K562 (cell line): ENCODE measurements around the gene LANCL1. TPM values are rescaled to one million over a fixed set of nuclear protein-coding genes. Genes with fewer than 3 reads are reported as not detected.

Source experiments
- BCL6 ChIP-seq: fragments of 250-450 bp; sonication (Bioruptor Pico); IDR thresholded peaks from 2 replicates; pipeline ENCODE4 v1.4.0; 2020
- ILF3 ChIP-seq: fragments of 450-650 bp; IDR thresholded peaks from 2 replicates; pipeline ENCODE4 v1.6.1; 2018; ENCODE audit warnings: antibody characterized with exemption, mild to moderate bottlenecking, moderate library complexity, borderline replicate concordance
- MAZ ChIP-seq, 2 experiments: fragments of 450-650 bp in 1 of 2; sonication (generic) in 1 of 2; formaldehyde crosslinking; IDR thresholded peaks in 1 of 2; conservative IDR thresholded peaks in 1 of 2; 2 replicates each; pipeline versions ENCODE4 v1.4.0 to v1.5.0; 2020; ENCODE audit warnings: mild to moderate bottlenecking in 1 of 2, missing genetic modification reagents in 1 of 2
- MTA3 ChIP-seq: fragments of 450-650 bp; formaldehyde crosslinking; IDR thresholded peaks from 2 replicates; pipeline ENCODE4 v1.6.1; 2017; ENCODE audit warnings: mild to moderate bottlenecking, borderline replicate concordance
- POLR2A ChIP-seq: fragments of 450-650 bp; conservative IDR thresholded peaks from 2 replicates; pipeline ENCODE4 v1.6.1; 2016
- RFX1 ChIP-seq: fragments of 450-650 bp; IDR thresholded peaks from 2 replicates; pipeline ENCODE4 v1.6.1; 2016; ENCODE audit warnings: mild to moderate bottlenecking, moderate library complexity
- TAF1 ChIP-seq: IDR thresholded peaks from 2 replicates; pipeline ENCODE4 v1.6.1; 2011; ENCODE audit warnings: mild to moderate bottlenecking, low read length, moderate library complexity; ENCODE audit not compliant: insufficient read depth, control insufficient read depth, severe bottlenecking; ENCODE audit errors: extremely low read depth
- YY1 ChIP-seq, 3 experiments: IDR thresholded peaks; 2 replicates each; pipeline ENCODE4 v1.6.1; 2011; ENCODE audit warnings: low read length in 2 of 3, mild to moderate bottlenecking in 2 of 3, moderate library complexity in 2 of 3, borderline replicate concordance in 1 of 3, control low read depth in 1 of 3, low read depth in 1 of 3; ENCODE audit not compliant: insufficient read depth in 3 of 3, insufficient replicate concordance in 2 of 3, control insufficient read depth in 1 of 3, insufficient read length in 1 of 3; ENCODE audit errors: extremely low read depth in 1 of 3
- ZBTB2 ChIP-seq: fragments of 450-650 bp; IDR thresholded peaks from 2 replicates; pipeline ENCODE4 v1.6.1; 2016; ENCODE audit warnings: antibody characterized with exemption
- ZFX ChIP-seq: sonication (generic); formaldehyde crosslinking; IDR thresholded peaks from 2 replicates; pipeline ENCODE4 v1.8.0; 2022; ENCODE audit warnings: mild to moderate bottlenecking, missing genetic modification reagents, moderate library complexity
- polyA plus RNA-seq, 8 experiments: library from polyadenylated mRNA; depleted of rRNA in 4 of 8; stranded (reverse) in 5 of 8; unstranded in 3 of 8; fragments of >200 nt; fragmentation: Nextera tagmentation in 2 of 8; fragmentation: Illumina TruSeq in 1 of 8; extraction: Ambion mirVana in 2 of 8; extraction: Trizol in 1 of 8; gene quantifications; 2 replicates each; pipeline versions ENCODE4 v1.2.1 to v1.2.3, GENCODE V29; 2011 to 2014; ENCODE audit warnings: inconsistent platforms in 1 of 8, missing spikeins in 1 of 8
- total RNA-seq, 7 experiments: library from RNA; depleted of rRNA in 6 of 7; stranded (reverse); fragments of >200 nt in 6 of 7; fragmentation: Illumina TruSeq in 2 of 7; extraction: Trizol in 2 of 7; gene quantifications; 2 replicates each; pipeline versions ENCODE4 v1.2.1 to v1.2.3, GENCODE V29; 2011 to 2021; ENCODE audit warnings: low replicate concordance in 1 of 7
- TF ChIP-seq, protein P1 (sequence below): fragments of 450-650 bp; IDR thresholded peaks from 2 replicates; pipeline ENCODE4 v1.6.1; 2016; ENCODE audit warnings: low read depth
- TF ChIP-seq, protein P2 (sequence below): fragments of 200-800 bp; sonication (Bioruptor generic); IDR thresholded peaks from 2 replicates; pipeline ENCODE4 v1.6.1; 2017; ENCODE audit warnings: missing genetic modification characterization, missing compliant biosample characterization
- TF ChIP-seq, protein P3 (sequence below): IDR thresholded peaks from 2 replicates; pipeline ENCODE4 v1.6.1; 2011; ENCODE audit warnings: borderline replicate concordance, low read depth, mild to moderate bottlenecking, moderate library complexity, low read length; ENCODE audit not compliant: insufficient read depth, poor library complexity, severe bottlenecking

Gene LANCL1
- total and polyA plus RNA-seq, 9 of the 15 experiments (the other 6 are each of a cell fraction or from before 2014, with no cell fraction given): 15.3 to 56.3 (median 30.1) TPM

GRCh38 chr2:210477496-210477895, 937 bp upstream of the LANCL1 start (continued):
- TF ChIP-seq, protein P1, sequence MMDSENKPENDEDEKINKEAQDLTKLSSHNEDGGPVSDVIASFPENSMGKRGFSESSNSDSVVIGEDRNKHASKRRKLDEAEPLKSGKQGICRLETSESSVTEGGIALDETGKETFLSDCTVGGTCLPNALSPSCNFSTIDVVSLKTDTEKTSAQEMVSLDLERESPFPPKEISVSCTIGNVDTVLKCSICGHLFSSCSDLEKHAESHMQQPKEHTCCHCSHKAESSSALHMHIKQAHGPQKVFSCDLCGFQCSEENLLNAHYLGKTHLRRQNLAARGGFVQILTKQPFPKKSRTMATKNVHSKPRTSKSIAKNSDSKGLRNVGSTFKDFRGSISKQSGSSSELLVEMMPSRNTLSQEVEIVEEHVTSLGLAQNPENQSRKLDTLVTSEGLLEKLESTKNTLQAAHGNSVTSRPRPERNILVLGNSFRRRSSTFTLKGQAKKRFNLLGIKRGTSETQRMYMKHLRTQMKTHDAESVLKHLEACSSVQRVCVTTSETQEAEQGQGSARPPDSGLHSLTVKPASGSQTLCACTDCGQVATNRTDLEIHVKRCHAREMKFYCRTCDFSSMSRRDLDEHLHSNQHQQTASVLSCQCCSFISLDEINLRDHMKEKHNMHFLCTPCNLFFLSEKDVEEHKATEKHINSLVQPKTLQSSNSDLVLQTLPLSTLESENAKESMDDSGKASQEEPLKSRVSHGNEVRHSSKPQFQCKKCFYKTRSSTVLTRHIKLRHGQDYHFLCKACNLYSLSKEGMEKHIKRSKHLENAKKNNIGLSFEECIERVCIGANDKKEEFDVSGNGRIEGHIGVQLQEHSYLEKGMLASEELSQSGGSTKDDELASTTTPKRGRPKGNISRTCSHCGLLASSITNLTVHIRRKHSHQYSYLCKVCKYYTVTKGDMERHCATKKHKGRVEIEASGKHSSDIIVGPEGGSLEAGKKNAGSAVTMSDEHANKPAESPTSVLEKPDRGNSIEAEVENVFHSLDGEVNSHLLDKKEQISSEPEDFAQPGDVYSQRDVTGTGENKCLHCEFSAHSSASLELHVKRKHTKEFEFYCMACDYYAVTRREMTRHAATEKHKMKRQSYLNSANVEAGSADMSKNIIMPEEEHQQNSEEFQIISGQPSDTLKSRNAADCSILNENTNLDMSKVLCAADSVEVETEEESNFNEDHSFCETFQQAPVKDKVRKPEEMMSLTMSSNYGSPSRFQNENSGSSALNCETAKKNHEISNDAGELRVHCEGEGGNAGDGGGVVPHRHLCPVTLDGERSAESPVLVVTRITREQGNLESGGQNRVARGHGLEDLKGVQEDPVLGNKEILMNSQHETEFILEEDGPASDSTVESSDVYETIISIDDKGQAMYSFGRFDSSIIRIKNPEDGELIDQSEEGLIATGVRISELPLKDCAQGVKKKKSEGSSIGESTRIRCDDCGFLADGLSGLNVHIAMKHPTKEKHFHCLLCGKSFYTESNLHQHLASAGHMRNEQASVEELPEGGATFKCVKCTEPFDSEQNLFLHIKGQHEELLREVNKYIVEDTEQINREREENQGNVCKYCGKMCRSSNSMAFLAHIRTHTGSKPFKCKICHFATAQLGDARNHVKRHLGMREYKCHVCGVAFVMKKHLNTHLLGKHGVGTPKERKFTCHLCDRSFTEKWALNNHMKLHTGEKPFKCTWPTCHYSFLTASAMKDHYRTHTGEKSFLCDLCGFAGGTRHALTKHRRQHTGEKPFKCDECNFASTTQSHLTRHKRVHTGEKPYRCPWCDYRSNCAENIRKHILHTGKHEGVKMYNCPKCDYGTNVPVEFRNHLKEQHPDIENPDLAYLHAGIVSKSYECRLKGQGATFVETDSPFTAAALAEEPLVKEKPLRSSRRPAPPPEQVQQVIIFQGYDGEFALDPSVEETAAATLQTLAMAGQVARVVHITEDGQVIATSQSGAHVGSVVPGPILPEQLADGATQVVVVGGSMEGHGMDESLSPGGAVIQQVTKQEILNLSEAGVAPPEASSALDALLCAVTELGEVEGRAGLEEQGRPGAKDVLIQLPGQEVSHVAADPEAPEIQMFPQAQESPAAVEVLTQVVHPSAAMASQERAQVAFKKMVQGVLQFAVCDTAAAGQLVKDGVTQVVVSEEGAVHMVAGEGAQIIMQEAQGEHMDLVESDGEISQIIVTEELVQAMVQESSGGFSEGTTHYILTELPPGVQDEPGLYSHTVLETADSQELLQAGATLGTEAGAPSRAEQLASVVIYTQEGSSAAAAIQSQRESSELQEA: peak; percentile 91
- TF ChIP-seq MAZ (CRISPR knock-in tag; conservative IDR thresholded peaks at IDR 0.05 in 1 of 2, IDR thresholded peaks at IDR 0.05 in 1 of 2) (peak in 1 of 2 experiments; percentile 73; a peak in 2 of 4 replicates), RFX1 (no peak), MTA3 (peak; percentile 89), YY1 (IDR thresholded peaks at IDR 0.05; ENCODE audit: borderline replicate concordance in 1 of 3, control insufficient read depth in 1 of 3, extremely low read depth in 1 of 3, insufficient read depth in 3 of 3, insufficient read length in 1 of 3, insufficient replicate concordance in 2 of 3, low read depth in 1 of 3, low read length in 2 of 3) (peak in 1 of 3 experiments; percentile 36), ZFX (CRISPR knock-in tag) (no peak), ZBTB2 (no peak), BCL6 (no peak), POLR2A (peak; percentile 39; the same call in 1 of the 2 replicates), ILF3 (no peak), TAF1 (peak; percentile 21)
- TF ChIP-seq, protein P2, sequence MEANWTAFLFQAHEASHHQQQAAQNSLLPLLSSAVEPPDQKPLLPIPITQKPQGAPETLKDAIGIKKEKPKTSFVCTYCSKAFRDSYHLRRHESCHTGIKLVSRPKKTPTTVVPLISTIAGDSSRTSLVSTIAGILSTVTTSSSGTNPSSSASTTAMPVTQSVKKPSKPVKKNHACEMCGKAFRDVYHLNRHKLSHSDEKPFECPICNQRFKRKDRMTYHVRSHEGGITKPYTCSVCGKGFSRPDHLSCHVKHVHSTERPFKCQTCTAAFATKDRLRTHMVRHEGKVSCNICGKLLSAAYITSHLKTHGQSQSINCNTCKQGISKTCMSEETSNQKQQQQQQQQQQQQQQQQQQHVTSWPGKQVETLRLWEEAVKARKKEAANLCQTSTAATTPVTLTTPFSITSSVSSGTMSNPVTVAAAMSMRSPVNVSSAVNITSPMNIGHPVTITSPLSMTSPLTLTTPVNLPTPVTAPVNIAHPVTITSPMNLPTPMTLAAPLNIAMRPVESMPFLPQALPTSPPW (CRISPR knock-in tag): 0 out of 2 replicates have a peak, but pooled peaks have one; percentile 13
- TF ChIP-seq, protein P3, sequence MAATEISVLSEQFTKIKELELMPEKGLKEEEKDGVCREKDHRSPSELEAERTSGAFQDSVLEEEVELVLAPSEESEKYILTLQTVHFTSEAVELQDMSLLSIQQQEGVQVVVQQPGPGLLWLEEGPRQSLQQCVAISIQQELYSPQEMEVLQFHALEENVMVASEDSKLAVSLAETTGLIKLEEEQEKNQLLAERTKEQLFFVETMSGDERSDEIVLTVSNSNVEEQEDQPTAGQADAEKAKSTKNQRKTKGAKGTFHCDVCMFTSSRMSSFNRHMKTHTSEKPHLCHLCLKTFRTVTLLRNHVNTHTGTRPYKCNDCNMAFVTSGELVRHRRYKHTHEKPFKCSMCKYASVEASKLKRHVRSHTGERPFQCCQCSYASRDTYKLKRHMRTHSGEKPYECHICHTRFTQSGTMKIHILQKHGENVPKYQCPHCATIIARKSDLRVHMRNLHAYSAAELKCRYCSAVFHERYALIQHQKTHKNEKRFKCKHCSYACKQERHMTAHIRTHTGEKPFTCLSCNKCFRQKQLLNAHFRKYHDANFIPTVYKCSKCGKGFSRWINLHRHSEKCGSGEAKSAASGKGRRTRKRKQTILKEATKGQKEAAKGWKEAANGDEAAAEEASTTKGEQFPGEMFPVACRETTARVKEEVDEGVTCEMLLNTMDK: no peak
